ENCODE data around the gene BFSP2.
"Not testable (repeated sequence)": the region's sequence is repeated elsewhere in the genome, so short reads cannot be mapped to it uniquely, and the experiment has no call there.

The BFSP2 gene

GRCh38 chr3:133521946-133522345 is 122.1 kb downstream of the BFSP2 start:
- no peak for DNase-seq (ENCODE audit: low read depth)

GRCh38 chr3:133523758-133524157 is 123.9 kb downstream of the BFSP2 start:
- DNase-seq (ENCODE audit: low read depth) = not testable (repeated sequence)
